Left kidney (tissue), 2 donors: ENCODE data around the gene NAALADL2. TPM values are rescaled to one million over a fixed set of nuclear protein-coding genes. Genes with fewer than 3 reads are reported as not detected.

Source experiments
- DNase-seq: peaks from one replicate; pipeline ENCODE4 v3.0.0-alpha.2; 2013
- polyA plus RNA-seq: library from polyadenylated mRNA; unstranded; fragments of 120-200 nt; gene quantifications from one replicate; pipeline ENCODE4 v1.2.1, GENCODE V29; 2013; ENCODE audit not compliant: insufficient read length

NAALADL2 gene
- polyA plus RNA-seq, 1 donor = 19.9 TPM

DNA sequence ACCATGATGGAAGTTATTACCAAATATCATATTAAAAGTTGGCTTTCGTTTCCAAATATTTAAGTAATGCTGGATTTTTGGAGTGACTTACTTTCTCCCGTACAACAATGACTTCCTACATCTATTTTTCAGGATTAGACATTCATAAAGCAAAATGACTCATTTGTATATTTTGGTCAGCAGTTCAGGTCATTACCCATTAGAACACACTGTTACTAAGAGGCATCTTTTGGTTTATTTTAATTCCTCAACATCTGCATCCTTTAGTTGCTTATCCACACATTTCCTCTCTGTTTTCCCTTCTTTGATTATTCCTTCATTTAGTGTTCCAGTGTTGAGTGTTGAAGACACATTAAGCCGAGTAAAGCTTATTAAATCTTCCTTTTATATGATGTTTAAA is 348.2 kb downstream of the NAALADL2 start:
- no peak for DNase-seq

DNA sequence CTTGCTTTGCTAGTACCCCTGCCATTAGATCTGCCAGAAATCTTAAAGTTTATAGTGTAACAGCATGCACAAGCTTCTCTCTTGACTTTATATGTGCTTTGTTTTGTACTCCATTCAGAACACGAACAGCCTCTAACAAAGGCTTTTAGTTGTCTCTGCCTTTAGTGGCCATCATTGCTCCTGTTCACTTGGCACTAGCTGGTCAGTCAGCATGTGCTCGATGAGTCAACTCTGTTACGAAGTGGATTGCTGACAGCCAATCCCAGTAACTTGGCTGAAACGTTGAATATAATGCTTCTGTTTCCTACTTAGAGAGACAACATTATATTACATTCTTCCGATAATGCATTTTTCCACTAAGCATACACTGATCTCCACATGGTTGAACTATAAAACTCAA is 349.2 kb downstream of the NAALADL2 start:
- DNase-seq = no peak

DNA sequence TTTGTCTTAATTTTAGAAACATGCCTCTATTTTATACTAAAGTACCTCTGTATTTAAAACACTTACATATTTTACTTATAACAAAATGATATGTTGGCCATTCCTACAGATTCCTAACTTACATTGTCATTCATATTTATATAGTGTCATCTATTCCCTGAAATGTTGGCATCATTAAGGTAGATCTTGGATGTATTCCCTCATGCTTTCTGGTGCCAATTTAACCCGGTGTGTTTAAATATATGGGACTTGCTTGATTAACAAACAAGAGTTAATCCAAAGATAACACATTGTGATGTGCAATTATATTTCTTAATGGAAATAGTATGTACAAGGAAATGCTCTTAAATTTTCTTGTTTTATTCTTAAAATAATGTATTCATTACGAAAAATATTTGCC is 352.3 kb downstream of the NAALADL2 start:
- no peak for DNase-seq

DNA sequence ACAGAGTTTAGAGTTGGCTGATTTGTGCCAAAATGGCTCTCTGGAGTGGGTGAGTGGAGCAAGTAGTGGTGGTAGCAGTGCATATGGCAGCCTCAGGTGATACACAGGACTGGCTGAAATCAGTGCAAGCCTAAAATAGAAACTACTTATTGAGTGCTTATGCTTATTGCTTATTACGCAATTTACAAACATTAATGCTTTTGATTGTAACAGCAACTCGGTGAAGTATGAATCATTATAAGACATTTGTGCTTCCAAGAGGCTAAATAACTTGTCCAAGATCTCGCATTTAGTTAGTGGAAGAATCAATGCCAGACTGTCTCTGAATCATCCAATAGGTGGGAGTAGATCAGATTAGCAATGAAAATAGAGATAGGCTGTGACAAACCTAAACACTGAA is 353.8 kb downstream of the NAALADL2 start:
- DNase-seq = no peak

DNA sequence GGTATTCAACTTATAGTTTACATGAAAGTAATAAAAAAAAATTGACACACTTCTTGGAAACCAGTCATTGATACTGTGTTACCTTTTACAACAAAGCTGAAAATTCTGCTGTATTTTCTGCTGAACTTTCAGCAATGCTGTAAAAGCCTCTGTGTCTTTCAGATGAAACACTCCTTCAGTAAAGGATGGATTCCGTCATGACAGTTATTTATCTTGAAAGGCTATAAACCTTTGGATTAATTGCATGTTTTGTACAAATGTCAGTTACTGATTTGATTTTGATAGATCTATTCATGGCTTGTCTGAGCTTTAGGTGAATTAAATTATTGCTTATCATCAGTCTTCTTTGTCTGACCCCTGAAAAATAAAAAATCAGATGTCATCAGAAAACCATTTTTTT is 355.1 kb downstream of the NAALADL2 start:
- DNase-seq = no peak

- no peak for DNase-seq
Measured at GRCh38 chr3:175215833-175216232, 356.7 kb downstream of the NAALADL2 start.

GRCh38 chr3:175222356-175222755 is 363.2 kb downstream of the NAALADL2 start:
- no peak for DNase-seq

- no peak for DNase-seq
Measured at GRCh38 chr3:175224051-175224450, 364.9 kb downstream of the NAALADL2 start.

- DNase-seq = no peak
Measured at GRCh38 chr3:175226444-175226843, 367.3 kb downstream of the NAALADL2 start.

GRCh38 chr3:175227126-175227525 is 368.0 kb downstream of the NAALADL2 start:
- DNase-seq = no peak

- no peak for DNase-seq
Measured at GRCh38 chr3:175233957-175234940, 375.1 kb downstream of the NAALADL2 start.

GRCh38 chr3:175238801-175239200 is 379.7 kb downstream of the NAALADL2 start:
- no peak for DNase-seq

- no peak for DNase-seq
Measured at GRCh38 chr3:175240921-175241320, 381.8 kb downstream of the NAALADL2 start.

DNA sequence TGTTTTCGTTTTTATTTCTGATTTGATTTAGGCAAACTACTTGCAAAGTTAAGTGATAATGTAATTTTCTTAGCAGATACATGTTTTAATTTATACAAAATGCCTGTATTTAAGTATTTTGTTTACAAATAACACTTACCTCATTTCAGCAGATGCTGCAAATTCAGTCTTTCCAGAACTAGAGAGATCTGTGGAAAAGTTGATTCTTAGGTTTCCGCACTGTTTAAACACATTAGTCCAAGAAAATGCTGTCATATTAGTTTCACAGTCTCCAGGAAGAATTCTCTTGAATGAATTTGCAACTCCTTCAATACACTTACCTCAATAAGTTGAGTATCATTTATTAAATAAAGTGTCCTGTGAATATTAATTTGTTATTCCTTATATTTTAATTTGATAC is 383.1 kb downstream of the NAALADL2 start:
- no peak for DNase-seq

DNA sequence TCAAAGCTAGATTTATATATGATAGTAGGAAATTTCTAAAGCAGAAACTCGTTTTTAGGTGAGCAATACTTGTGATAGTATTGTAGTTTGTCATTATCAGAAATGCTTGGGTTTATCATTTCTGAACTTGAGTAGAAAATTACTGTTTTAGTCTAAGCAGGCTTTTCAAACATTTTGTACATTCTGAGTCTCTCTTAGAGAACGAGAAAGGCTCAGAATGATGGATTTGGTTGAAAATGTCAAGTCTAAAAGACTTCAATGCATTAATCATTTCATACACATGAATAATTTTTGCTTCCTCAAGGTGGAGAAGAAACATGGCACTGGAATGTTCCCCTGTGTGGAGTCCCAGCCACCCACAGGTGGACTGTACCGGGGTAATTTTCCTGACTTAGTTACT is 387.1 kb downstream of the NAALADL2 start:
- no peak for DNase-seq

DNA sequence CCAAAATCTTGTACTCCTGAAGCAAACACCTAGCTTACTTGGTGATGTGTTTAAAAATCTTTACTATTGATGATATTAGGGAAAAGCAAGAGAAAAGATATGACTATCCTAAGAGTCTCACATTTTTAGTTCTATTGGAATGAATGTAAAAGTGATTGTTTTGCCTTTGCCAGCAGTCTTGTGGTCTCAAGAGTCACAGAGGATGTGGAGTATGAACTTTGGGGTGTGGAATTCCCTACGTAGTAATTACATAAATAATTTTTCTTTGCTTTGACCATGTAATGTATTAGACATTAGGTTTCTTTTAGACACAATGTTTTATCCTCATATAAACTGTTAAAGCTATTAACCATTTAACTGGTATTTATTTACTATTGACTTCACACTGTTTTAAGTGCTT is 387.6 kb downstream of the NAALADL2 start:
- DNase-seq = no peak

GRCh38 chr3:175247629-175248028 is 388.5 kb downstream of the NAALADL2 start:
- DNase-seq = no peak

- DNase-seq = no peak
Measured at GRCh38 chr3:175248832-175249231, 389.7 kb downstream of the NAALADL2 start.

DNA sequence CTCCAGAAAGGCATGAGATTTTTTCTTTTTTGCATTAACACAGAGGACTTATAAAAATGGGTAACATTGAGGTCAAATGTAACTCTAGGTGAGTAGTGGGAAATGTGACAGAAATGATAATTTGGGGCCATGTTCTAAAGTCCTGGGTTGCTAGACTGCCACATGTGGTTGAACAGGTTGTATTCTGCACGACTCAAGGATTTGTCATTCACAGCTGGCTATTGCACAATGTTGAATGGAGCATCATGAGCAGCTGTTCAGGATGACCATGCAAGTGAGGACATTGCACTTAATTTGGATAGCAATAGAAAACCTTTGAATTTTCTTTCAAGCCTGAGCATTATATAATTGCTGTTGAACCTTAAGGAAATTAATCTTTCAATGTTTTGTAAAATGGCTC is 396.6 kb downstream of the NAALADL2 start:
- no peak for DNase-seq

DNA sequence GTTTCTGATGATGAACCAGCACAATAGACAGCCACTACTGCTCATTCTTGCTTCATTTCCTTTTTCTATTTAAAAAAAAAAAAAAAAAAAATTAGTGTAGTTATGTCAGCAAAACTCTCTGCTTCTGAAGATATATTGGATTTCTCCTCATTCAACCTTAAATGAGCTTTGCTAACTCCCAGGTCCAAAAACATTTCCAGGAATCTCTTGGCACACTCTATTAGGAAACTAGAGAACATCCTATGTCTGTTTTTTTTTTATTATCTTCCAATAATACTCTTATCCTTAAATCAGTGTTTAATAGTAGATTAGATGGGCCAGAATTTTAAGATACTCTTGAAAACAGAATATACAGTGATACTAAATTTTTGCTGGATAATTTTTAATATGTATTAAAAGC is 398.0 kb downstream of the NAALADL2 start:
- DNase-seq = no peak

- no peak for DNase-seq
Measured at GRCh38 chr3:175258763-175259162, 399.6 kb downstream of the NAALADL2 start.

DNA sequence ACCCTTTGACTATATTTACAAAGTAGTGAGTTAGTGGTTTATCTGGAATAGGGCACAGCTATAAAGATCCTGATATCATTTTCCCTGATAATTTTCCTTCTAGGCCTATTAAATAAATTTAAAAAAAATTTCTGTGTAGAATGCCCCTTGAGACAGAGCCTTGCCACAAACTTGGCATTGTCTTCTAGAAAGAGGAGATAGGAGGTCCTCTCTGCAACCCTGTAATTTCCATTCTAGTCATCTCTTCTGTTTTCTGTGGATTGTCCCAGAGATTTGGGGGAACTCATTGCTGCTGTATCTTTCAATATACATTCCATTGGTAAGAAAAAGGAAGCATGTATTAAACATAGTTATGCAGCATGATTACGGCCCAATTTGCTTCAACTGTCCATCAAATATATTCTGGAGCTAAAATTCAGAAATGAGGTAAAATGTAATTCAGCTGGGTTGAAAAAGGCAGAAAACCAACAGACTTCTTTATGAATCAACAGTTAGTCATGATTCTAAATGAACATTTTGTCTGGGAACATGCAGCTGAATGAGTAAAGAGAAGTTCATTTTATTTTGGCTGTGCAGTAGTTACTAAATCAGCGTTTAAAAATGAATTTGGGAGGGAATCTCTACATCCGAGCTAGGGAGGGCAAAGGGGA is 401.1 kb downstream of the NAALADL2 start:
- no peak for DNase-seq

GRCh38 chr3:175266478-175266877 is 407.3 kb downstream of the NAALADL2 start:
- DNase-seq = no peak

DNA sequence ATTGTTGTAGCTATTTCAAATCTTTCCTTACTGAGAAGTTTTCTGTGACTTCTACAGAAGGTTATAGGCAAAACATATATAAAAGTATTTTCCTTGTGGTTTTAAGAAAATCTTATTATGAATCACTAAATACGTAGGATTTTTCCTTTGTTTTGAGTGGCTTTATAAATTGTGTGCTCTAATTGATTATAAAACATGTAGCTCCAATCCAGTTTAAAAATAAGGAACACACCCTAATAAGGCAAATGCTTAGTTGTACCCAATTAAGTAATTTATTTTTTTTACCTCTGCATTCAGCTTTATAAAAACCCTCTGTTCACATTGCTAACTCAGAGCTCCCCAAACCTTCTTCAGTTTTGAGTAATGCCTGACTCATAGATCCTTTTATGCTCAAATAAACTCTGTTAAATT is 408.0 kb downstream of the NAALADL2 start:
- DNase-seq = no peak
